H9 (cell line): ENCODE measurements around the gene RSL1D1. TPM values are rescaled to one million over a fixed set of nuclear protein-coding genes. Genes with fewer than 3 reads are reported as not detected.
"Not testable (repeated sequence)": the region's sequence is repeated elsewhere in the genome, so short reads cannot be mapped to it uniquely, and the experiment has no call there.

ENCODE experiments used
- DNase-seq: peaks from one replicate; pipeline ENCODE4 v3.0.0-alpha.2; 2017
- H2AFZ ChIP-seq: one replicate; pipeline ENCODE4 v1.6.1; 2013; ENCODE audit warnings: mild to moderate bottlenecking, low read length, control low read depth, moderate library complexity
- H2AK5ac ChIP-seq: 2 replicates; pipeline ENCODE4 v1.6.1; 2013; ENCODE audit warnings: low read length, control low read depth, mixed read lengths; ENCODE audit not compliant: insufficient read length
- H2BK120ac ChIP-seq: one replicate; pipeline ENCODE4 v1.6.1; 2013; ENCODE audit warnings: low read depth, mild to moderate bottlenecking, low read length, control low read depth, inconsistent platforms; ENCODE audit not compliant: poor library complexity, severe bottlenecking
- H2BK12ac ChIP-seq: 2 replicates; pipeline ENCODE4 v1.6.1; 2013; ENCODE audit warnings: low read length, control low read depth, mixed read lengths, low read depth; ENCODE audit not compliant: insufficient read length
- H2BK15ac ChIP-seq: 2 replicates; pipeline ENCODE4 v1.6.1; 2013; ENCODE audit warnings: low read depth, low read length, control low read depth
- H2BK20ac ChIP-seq: one replicate; pipeline ENCODE4 v1.6.1; 2013; ENCODE audit warnings: low read depth, mild to moderate bottlenecking, low read length, control low read depth, inconsistent platforms; ENCODE audit not compliant: poor library complexity, severe bottlenecking
- H2BK5ac ChIP-seq: 2 replicates; pipeline ENCODE4 v1.6.1; 2013; ENCODE audit warnings: low read length, control low read depth, mixed read lengths; ENCODE audit not compliant: insufficient read length
- H3K14ac ChIP-seq: 2 replicates; pipeline ENCODE4 v1.6.1; 2013; ENCODE audit warnings: low read length, control low read depth; ENCODE audit not compliant: insufficient read depth
- H3K18ac ChIP-seq: 2 replicates; pipeline ENCODE4 v1.6.1; 2013; ENCODE audit warnings: low read depth, mild to moderate bottlenecking, mixed read lengths, low read length, control low read depth; ENCODE audit not compliant: insufficient read length
- H3K23ac ChIP-seq: 2 replicates; pipeline ENCODE4 v1.6.1; 2013; ENCODE audit warnings: low read length, control low read depth, mixed read lengths, low read depth; ENCODE audit not compliant: insufficient read length
- H3K23me2 ChIP-seq: 2 replicates; pipeline ENCODE4 v1.6.1; 2013; ENCODE audit warnings: low read depth, mild to moderate bottlenecking, mixed read lengths, low read length, control low read depth; ENCODE audit not compliant: insufficient read length, poor library complexity, severe bottlenecking
- H3K27ac ChIP-seq: 2 replicates; pipeline ENCODE4 v1.5.1; 2013; ENCODE audit warnings: low read length, control low read depth, mixed read lengths, low read depth; ENCODE audit not compliant: insufficient read length
- H3K27me3 ChIP-seq: 2 replicates; pipeline ENCODE4 v1.6.1; 2013; ENCODE audit warnings: low read length, control low read depth, inconsistent platforms; ENCODE audit not compliant: insufficient read depth
- H3K4ac ChIP-seq: 2 replicates; pipeline ENCODE4 v1.6.1; 2013; ENCODE audit warnings: low read depth, mild to moderate bottlenecking, control low read depth, inconsistent platforms, low read length, moderate library complexity
- H3K4me1 ChIP-seq: 2 replicates; pipeline ENCODE4 v1.6.1; 2013; ENCODE audit warnings: low read length, control low read depth, inconsistent platforms; ENCODE audit not compliant: insufficient read depth
- H3K4me2 ChIP-seq: 2 replicates; pipeline ENCODE4 v1.6.1; 2013; ENCODE audit warnings: low read length, control low read depth, mixed read lengths; ENCODE audit not compliant: insufficient read length, insufficient read depth
- H3K56ac ChIP-seq: 2 replicates; pipeline ENCODE4 v1.6.1; 2013; ENCODE audit warnings: low read depth, mild to moderate bottlenecking, mixed read lengths, low read length, control low read depth; ENCODE audit not compliant: insufficient read length
- H3K79me1 ChIP-seq: 2 replicates; pipeline ENCODE4 v1.6.1; 2013; ENCODE audit warnings: low read depth, mild to moderate bottlenecking, moderate library complexity, low read length, control low read depth, inconsistent platforms; ENCODE audit not compliant: insufficient read depth, poor library complexity, severe bottlenecking
- H3K79me2 ChIP-seq: 2 replicates; pipeline ENCODE4 v1.6.1; 2013; ENCODE audit warnings: low read length, control low read depth, inconsistent platforms; ENCODE audit not compliant: insufficient read depth
- H3K9ac ChIP-seq: 2 replicates; pipeline ENCODE4 v1.6.1; 2013; ENCODE audit warnings: low read length, control low read depth, mixed read lengths; ENCODE audit not compliant: insufficient read length; ENCODE audit errors: extremely low read depth
- H3K9me3 ChIP-seq: one replicate; pipeline ENCODE4 v1.6.1; 2013; ENCODE audit warnings: low read depth, low read length, inconsistent platforms; ENCODE audit not compliant: control insufficient read depth
- H3T11ph ChIP-seq: one replicate; pipeline ENCODE4 v1.6.1; 2013; ENCODE audit warnings: mild to moderate bottlenecking, low read length, control low read depth, inconsistent platforms
- H4K20me1 ChIP-seq: one replicate; pipeline ENCODE4 v1.6.1; 2013; ENCODE audit not compliant: control insufficient read depth, insufficient read length, insufficient read depth
- H4K5ac ChIP-seq: 2 replicates; pipeline ENCODE4 v1.6.1; 2013; ENCODE audit warnings: low read depth, mild to moderate bottlenecking, mixed read lengths, low read length, control low read depth; ENCODE audit not compliant: insufficient read length
- H4K8ac ChIP-seq: replicated peaks from 2 replicates; pipeline ENCODE4 v1.6.1; 2013; ENCODE audit warnings: low read length, control low read depth, mixed read lengths, low read depth; ENCODE audit not compliant: insufficient read length
- H4K91ac ChIP-seq: 2 replicates; pipeline ENCODE4 v1.6.1; 2013; ENCODE audit warnings: low read depth, mild to moderate bottlenecking, moderate library complexity, mixed read lengths, low read length, control low read depth; ENCODE audit not compliant: insufficient read length
- H3K27ac Mint-ChIP-seq, 3 experiments: 2 replicates in 2 of 3; 3 replicates in 1 of 3; pipeline ENCODE4 v1.8.0; 2020 to 2021; ENCODE audit warnings: mixed read lengths in 3 of 3, mild to moderate bottlenecking in 1 of 3, moderate library complexity in 1 of 3
- H3K27me3 Mint-ChIP-seq: 2 replicates; pipeline ENCODE4 v1.8.0; 2021; ENCODE audit warnings: low read depth, mild to moderate bottlenecking, moderate library complexity, mixed read lengths
- H3K36me3 Mint-ChIP-seq, 3 experiments: 2 replicates in 2 of 3; 3 replicates in 1 of 3; pipeline ENCODE4 v1.8.0; 2020 to 2021; ENCODE audit warnings: low read depth in 3 of 3, mixed read lengths in 3 of 3; ENCODE audit not compliant: insufficient read depth in 1 of 3
- H3K4me1 Mint-ChIP-seq, 2 experiments: 2 replicates each; pipeline ENCODE4 v1.8.0; 2020; ENCODE audit warnings: mixed read lengths in 2 of 2
- H3K4me3 Mint-ChIP-seq, 2 experiments: 2 replicates in 1 of 2; 3 replicates in 1 of 2; pipeline ENCODE4 v1.8.0; 2020 to 2021; ENCODE audit warnings: mild to moderate bottlenecking in 2 of 2, mixed read lengths in 2 of 2, moderate library complexity in 1 of 2
- H3K9me3 Mint-ChIP-seq, 2 experiments: 2 replicates in 1 of 2; 3 replicates in 1 of 2; pipeline ENCODE4 v1.8.0; 2020; ENCODE audit warnings: mild to moderate bottlenecking in 2 of 2, mixed read lengths in 2 of 2, moderate library complexity in 1 of 2
- CTCF ChIP-seq: fragments of 200-600 bp; sonication (generic); conservative IDR thresholded peaks from 3 replicates; pipeline ENCODE4 v1.8.0; 2021; ENCODE audit warnings: antibody characterized with exemption, mild to moderate bottlenecking
- WGBS: extraction: QIAGEN DNeasy Blood & Tissue Kit; methylation state at CpG from one replicate; pipeline ENCODE4 v1.1.7; 2013; ENCODE audit warnings: missing lambda C conversion rate, low lambda C conversion rate, mixed read lengths; ENCODE audit not compliant: insufficient read length; ENCODE audit errors: extremely low coverage; 5-methylcytosine and 5-hydroxymethylcytosine counted together
- total RNA-seq: library from RNA; stranded (reverse); gene quantifications from 2 replicates; pipeline ENCODE4 v1.2.1, GENCODE V29; 2021

Gene RSL1D1
- total RNA-seq, 1 experiment from 2014 or later: 334 TPM

GRCh38 chr16:11824362-11824761 lies 27.0 kb downstream of the RSL1D1 start:
- no peak overlapping the region for H2BK120ac ChIP-seq
- H4K20me1 ChIP-seq: no peaks in the 10 kb centered on the region
- no peak overlapping the region for H3K18ac ChIP-seq
- no peak overlapping the region for H3K14ac ChIP-seq
- no peaks in the 10 kb centered on the region for H3K27me3 ChIP-seq
- H2AFZ ChIP-seq: no peak overlapping the region
- WGBS: no CpG with 5 or more reads among the region's 5 CpGs
- H3K4me2 ChIP-seq: no peak overlapping the region
- no peak overlapping the region for H3K4ac ChIP-seq
- H3T11ph ChIP-seq: no peak overlapping the region
- Mint-ChIP-seq H3K4me3 (no peak overlapping the region), H3K27me3 (no peaks in the 10 kb centered on the region), H3K4me1 (peaks cover 4 to 5% of the 10 kb centered on the region in 2 experiments), H3K36me3 (no peaks in the 10 kb centered on the region), H3K27ac (no peak overlapping the region), H3K9me3 (no peaks in the 10 kb centered on the region; a peak in 1 of 5 replicates)
- no peak overlapping the region for H2BK15ac ChIP-seq
- no peaks in the 10 kb centered on the region for H3K79me1 ChIP-seq
- no peak overlapping the region for H3K23ac ChIP-seq
- no peaks in the 10 kb centered on the region for H3K9me3 ChIP-seq
- H4K8ac ChIP-seq: no peak overlapping the region
- H3K56ac ChIP-seq: no peak overlapping the region
- no peak overlapping the region for H2BK5ac ChIP-seq
- no peak overlapping the region for H3K27ac ChIP-seq
- no peak overlapping the region for H4K5ac ChIP-seq
- H2AK5ac ChIP-seq: no peak overlapping the region
- no peak overlapping the region for H4K91ac ChIP-seq
- H3K79me2 ChIP-seq: no peaks in the 10 kb centered on the region
- no peaks in the 10 kb centered on the region for H3K23me2 ChIP-seq
- TF ChIP-seq CTCF: no peak
- H3K9ac ChIP-seq: no peak overlapping the region
- H2BK12ac ChIP-seq: no peak overlapping the region
- H3K4me1 ChIP-seq: no peaks in the 10 kb centered on the region
- no peak overlapping the region for H2BK20ac ChIP-seq
- no peak for DNase-seq

GRCh38 chr16:11823645-11824044 lies 27.7 kb downstream of the RSL1D1 start:
- H4K5ac ChIP-seq, H3K27ac ChIP-seq, H3K4me1 ChIP-seq, H2BK5ac ChIP-seq, H3K9ac ChIP-seq, H3K14ac ChIP-seq, H4K20me1 ChIP-seq, H3K27me3 ChIP-seq, H2BK20ac ChIP-seq, H3K27ac Mint-ChIP-seq, H3T11ph ChIP-seq, H3K36me3 Mint-ChIP-seq, H3K4me3 Mint-ChIP-seq, H3K23me2 ChIP-seq, H2BK12ac ChIP-seq, H2AFZ ChIP-seq, H3K27me3 Mint-ChIP-seq, H3K9me3 Mint-ChIP-seq, H4K8ac ChIP-seq, H3K4me1 Mint-ChIP-seq, H3K56ac ChIP-seq, H3K79me2 ChIP-seq, H2BK15ac ChIP-seq, H3K23ac ChIP-seq, H3K4me2 ChIP-seq, H2BK120ac ChIP-seq, DNase-seq, H3K9me3 ChIP-seq, H3K4ac ChIP-seq, H2AK5ac ChIP-seq, H3K18ac ChIP-seq, H4K91ac ChIP-seq, H3K79me1 ChIP-seq: not testable (repeated sequence)
- WGBS: no CpG with 5 or more reads among the region's 5 CpGs
